HG03460 (cell line): ENCODE data around the gene GLDC.
"Not testable (repeated sequence)": the region's sequence is repeated elsewhere in the genome, so short reads cannot be mapped to it uniquely, and the experiment has no call there.

ENCODE experiments used
- ATAC-seq: cut with Tn5 transposase; IDR thresholded peaks from one replicate; pipeline ENCODE4 v1.9.1; 2021; ENCODE audit not compliant: unreplicated experiment

GLDC gene

DNA sequence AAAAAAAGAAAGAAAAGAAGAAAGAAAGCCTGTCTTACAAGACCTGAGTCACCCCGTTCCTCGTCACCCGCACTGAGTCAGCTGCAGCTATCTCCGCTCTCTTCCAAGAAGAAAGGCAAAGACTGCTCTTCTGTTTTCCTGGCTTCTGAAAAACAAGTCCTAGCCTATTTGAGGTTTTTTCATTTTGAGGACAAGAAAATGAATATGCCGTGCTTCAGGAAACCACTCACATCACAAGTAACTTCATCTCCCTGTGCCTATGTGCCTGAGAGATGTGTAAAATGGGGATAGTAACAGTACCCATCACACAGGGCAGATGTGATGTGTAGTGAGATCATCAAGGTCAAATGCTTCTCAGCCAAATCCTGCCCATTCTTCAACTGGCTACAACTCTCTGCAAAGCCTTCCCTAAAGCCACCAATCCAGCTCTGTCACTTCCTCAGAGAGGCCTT is 78.4 kb downstream of the GLDC start:
- no peak for ATAC-seq

DNA sequence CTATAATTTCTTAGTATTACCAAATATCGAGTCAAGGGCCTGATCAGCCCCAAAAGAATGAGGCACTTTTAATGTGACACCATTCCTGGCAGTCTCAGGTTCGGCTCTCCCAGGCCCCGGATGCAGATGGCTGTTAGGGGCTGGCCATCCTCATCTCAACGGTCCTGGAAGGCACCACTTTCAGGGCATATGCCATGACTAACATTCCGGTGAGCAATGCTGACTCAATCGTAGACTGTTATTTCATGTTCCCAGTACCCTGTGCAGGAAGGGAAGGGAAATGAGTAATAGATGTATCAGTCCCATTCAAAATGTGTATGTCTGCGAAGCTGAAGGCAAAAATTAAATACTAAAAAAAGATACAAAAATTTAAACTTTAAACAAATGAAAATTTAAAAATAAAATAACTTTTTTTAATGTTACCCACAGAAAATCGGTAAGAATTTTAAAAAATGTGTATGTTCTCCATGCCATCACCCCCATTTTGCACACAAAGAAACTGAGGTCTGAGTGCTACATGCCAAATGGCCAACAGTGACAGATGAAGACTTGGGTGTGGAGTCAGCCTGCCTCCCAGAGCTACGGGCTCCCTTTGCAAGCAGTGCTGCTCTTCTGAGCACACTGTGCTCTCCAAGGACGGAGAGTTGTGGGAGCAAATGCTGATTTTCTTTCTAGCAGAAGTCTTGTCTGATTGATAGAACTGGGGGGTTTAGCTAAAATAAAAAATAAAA is 79.0 kb downstream of the GLDC start:
- no peak for ATAC-seq

DNA sequence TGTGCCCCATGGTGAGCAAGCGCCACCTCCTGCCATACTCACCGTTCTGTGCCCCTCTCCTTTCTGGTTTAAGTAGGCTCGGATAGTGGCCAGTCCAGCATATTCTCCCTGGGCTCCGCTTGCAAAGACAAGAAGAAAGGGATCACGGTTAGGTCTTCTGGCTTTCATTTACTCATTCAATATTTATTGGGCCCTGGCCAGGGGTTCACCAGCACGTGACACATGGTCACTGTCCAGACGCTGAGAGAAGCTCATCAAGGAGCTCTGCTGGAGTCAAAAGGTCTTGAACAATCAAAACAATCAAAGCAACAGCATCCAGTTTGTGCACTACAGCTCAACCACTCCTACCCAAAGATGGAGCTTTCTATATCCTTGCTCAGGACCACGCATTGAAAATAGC is 80.2 kb downstream of the GLDC start:
- ATAC-seq, result no peak

DNA sequence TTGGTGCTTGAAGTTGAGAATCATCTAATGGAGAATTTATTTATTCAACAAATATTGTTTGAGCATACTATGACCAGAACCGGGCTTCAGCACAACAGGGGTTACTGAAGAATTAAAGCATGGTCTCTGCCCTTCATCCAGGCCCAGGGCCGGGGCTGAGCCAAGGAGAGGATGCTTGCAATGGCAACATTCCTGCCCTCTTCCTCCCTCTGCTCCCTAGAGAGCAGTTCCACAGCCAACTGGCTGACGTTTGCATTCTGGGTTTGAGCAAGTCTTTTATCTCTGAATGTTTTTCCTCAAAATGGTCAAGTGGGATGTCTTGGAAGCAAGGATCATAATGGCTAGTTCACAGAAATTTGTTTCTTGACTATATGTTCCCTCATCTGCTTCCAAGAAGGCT is 80.7 kb downstream of the GLDC start:
- no peak for ATAC-seq

DNA sequence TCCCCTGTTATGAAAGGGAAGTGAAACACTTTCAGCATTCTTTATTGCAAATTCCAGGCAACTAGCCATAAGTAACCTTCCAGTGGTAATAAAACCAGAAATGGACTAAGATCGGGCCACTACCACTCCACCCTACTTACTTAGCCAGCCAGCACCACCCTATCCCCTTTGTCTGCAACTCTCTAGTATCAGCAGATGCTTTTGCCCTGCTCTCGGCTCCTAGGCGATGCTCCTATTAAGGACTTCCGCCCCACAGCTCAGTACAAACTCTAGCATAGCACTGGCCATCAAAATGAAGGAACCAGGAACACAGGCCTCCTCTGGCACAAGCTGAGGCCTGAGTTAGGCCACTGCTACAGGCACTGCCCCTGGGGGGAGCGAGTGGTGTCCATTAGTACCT is 81.2 kb downstream of the GLDC start:
- no peak for ATAC-seq

DNA sequence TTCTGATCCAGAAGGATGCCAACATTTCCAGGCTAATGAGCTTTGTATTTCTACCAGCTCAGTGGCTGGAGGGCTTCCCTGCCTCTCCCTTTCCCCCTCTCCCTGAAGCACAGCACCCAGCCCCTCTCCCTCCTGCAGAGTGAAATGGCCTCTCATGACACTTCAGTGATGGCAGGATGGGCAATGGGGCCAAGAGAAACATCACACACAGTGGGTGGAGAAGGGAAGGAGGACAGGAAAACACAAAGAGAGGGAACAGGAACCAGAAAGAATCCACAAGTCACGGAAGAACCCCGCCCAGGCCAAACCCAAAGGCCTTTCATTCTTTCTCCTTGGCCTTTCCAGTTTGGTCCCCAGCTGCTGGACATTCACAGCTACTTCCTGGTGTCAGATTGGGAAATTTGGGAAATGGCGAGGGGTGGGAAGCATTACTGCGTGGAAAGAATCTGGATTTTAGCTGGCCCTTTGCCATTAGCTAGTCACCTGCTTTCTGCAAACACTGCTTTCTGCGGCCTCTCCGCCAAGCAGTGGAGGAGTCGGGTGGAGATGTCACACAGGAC is 82.6 kb downstream of the GLDC start:
- no peak for ATAC-seq

DNA sequence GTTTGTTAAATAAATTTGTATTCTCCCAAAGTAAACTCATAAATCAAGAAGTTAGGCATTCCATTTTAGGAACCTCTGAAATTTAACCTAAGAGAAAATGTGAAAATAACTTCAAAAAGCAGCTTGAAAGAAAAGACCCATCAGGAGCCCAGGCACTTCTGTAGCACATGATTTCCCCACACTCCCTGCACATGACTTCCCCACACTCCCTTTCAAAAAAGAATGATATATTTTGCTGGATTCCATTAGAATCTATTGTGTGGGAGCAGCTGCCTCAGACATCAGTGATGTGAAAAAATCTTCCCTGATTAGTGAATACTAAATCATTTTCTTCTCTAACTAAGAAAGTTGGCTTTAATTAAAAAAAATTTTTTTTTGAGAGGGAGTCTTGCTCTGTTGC is 83.3 kb downstream of the GLDC start:
- no peak for ATAC-seq

DNA sequence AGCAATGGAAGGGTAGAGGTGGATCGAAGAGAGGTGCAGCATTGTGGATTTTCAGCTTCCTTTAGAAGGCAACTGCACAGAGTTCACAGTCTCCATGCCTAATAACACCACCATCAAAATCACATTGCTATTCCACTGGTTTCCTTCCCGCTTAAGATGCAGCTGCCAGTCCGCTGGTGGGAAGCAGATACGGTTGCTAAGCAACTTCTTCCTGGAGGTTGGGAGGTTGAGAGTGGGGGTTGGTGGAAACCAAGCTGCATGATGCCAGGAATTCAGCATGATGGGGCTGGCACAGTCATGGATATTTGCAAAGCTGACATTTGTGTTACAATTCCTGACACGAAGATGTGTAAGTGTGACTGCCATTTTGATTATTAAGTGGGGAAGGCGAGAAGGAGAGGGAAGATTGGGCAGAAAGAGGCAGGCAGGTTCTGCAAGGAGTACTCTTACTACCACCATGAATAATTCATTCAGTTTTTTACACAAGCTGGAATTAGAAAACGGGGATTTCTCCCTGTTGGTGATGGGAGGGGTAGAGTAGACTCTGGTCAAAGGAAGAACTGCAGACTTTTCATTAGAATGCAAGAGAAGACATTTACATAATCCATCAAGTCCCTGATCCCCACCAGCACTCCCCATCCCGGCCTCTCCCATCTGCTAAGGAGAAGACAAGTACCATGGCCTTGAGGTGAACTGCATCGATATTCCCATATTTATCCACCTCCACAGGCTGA is 87.5 kb downstream of the GLDC start:
- no peak for ATAC-seq

DNA sequence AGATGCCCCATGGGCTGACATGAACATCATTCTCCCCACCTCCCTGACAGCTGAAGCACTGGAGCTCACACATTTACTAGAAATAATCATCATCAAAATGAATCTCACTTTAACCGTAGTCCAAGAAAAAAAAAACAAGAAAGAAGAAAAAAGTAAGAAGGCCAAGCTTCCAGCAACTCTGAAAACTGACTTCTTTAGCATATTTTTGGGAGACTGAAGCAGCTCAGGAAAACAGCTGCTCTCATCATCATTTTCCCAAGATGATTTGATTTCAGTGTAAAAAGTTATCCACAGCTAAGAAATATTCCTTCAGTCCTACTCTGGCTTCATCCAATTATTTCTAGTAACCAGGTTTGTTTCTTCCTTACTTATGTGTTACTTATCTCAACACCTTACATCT is 91.7 kb downstream of the GLDC start:
- no peak for ATAC-seq

DNA sequence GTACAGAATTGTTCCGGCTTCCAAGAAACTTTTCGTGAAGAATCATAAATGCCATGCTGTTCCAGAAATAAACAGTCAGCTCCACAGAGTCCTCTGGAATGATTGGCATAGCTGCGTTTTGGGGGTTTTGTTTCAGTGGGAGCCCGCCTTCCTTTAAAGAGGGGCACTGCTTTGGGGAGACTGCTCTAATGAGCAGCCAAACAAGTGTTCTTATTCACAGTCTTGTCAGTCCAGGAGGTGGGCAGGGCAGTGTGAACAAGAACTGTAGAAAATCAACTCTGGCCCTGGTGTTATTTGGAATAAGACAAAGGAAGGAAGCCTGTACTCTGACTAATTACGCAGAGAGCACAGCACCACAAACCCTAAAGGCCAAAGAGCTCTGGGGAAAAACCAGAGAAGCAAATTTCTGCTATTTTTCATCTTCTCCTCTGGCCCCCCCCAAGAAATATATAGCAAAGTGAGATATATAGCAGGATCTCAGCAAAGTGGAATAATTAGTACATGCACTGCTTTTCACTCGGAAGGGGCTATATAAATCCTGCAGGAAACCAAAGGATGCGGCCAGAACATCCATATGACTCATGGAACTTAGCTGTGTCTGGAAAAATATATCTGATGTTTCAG is 92.9 kb downstream of the GLDC start:
- ATAC-seq, result no peak

DNA sequence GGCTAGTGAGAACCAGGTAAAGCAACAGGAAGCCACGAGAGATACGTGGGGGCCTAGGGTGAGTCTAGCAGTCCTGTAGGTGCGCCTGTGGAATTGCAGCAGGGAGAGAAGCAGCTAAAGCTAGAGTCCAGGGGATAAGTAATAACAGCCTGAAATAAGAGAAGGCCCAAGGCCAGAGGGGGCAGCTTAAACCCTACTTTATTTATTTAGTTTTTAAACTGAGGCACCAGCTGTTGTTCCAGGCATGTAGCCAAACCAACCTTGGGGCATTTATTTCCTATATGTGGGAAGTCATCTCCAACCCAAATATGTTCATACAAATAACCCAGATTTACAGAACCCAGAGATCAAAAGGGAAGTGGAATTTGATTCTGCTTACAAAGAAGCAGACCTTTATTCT is 93.5 kb downstream of the GLDC start:
- ATAC-seq, result no peak

DNA sequence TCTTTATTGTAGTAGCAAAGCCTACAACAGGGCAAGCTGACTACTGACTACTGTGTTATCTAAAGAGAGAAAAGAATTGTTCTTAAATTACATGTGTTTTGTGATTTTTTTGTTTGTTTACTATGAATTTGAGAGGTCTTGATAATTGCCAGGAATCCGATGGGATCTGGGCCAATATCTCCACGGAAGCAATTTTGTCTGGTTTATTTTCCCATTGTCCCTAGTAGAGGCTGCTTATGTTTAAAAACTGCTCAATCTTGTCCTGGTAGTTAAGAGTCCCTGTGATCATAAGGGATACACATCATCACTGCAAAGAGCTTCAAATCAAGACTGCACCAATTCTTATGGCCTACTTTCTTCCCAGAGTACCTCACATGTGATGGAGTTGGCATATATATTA is 94.4 kb downstream of the GLDC start:
- ATAC-seq, result no peak

DNA sequence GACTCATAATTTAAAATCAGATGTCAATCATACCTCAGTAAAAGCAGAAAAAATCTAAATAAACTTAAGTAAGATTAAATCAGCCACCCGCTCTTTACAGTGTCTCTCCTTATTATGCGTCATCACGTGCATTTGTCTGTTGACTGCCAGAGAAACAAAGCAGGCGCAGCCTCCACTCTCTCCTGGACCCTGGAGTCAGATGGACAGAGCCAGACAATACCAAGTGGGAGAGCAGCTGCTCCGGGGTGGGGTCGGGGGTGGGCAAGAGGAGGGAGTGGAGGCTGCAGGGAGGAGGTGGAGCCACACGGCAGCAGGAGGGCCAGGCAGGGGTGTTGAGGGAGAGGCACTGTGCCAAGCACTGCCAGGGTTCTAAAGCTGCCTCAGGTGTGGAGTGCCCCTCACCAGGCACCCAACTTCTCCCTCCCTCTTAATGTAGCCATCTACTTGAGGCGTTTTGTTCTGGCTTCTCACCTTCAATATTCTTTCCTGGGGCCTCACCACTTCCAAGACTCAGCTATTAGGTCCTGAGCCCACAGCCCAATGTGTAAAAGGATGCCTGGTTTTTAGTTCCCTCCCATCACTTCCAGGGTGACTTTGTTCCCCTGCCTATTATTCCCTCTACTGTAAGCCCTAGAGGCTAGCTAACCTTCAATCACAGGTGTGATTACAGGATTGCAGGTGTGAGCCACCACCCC is 96.3 kb downstream of the GLDC start:
- ATAC-seq, result no peak

DNA sequence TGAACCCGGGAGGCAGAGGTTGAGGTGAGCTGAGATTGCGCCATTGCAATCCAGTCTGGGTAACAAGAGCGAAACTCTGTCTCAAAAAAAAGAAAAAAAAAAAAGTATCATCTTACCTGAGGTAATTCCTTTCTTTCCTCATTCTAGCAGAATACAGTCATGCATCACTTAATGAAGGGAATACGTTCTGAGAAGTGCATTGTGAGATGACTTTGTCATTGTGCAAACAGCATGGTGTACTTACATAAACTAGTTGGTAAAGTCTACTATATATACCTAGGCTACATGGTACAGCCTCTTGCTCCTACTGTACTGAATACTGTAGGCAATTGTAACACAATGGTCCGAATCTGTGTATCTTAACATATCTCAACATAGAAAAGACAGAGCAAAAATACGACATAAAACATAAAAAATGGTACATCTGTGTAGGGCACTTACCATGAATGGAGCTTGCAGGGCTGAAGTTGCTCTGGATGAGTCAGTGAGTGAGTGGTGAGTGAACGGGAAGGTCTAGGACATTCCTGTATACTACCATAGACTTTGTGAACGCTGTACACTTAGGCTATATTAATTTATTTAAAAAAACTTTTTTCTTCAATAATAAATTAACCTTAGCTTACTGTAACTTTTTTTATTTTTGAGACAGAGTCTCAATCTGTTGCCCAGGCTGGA is 100.4 kb downstream of the GLDC start:
- ATAC-seq, result no peak

DNA sequence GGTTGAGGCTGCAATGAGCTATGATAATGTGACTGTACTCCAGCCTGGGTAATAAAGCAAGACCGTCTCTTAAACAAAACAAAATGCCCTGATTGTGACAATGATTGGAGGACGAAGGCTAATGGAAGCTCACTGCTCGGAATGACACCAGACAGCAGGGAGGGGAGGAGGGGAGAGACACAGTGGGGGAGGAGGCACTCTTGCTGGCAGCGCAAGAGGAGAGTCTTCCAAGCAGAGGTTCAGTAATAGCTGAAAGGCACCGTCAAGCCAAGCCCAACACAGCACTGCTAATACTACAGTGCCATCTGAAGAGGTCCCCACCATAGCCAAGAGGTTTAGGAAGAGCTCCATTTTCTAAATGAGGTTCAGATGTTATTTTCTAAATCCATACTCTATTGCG is 102.3 kb downstream of the GLDC start:
- no peak for ATAC-seq

DNA sequence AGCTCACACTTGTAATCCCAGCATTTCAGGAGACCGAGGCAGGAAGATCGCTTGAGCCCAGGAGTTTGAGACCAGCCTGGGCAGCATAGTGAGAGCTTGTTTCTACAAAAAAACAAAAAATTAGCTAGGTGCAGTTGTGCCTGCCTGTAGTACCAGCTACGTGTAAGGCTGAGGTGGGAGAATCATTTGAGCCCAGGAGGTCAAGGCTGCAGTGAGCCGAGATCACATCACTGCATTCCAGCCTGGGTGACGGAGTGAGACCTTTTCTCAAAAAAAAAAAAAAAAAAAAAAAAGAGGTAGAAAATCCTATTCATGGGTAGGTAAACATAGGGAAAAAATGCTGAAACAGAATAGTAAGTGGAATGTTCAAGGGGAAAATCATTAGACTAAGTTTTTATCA is 102.9 kb downstream of the GLDC start:
- not testable (repeated sequence) for ATAC-seq

DNA sequence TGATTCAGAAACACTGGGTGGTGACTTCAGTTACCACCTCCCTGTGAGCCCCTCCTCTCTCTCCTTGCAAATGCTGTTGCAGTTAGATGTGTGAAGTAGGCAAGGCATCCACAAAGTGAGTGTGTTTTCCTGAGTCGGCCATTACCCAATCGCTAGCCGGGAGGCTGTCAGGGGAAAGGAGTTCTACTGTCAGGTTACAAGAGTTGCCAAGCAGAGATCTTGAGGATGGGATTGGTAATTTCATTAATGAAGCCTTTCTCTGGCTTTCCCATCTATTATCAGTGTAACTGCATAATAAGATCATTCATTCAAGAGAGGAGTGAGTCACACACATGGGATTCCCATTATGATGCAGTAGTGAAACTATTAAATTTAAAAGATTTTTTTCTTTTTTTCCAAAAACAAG is 106.9 kb downstream of the GLDC start:
- no peak for ATAC-seq

DNA sequence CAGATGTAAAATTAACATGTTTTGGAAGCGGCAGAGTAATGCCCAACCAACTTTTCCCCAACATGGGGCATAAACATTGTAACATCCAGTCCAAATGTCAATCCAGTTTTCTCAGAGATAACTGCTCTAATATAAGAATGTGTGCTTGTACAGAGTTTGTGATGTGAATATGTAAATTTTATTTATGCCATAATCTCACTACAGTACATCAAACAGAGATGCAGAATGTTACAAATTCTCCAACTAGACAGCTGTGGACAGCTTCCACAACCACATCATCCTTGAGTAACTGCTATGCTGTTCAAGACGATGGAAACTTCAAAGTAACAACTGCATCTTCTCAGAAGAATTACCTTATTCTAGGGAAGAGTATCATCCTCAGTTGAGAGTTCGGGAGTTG is 109.9 kb downstream of the GLDC start:
- no peak for ATAC-seq

DNA sequence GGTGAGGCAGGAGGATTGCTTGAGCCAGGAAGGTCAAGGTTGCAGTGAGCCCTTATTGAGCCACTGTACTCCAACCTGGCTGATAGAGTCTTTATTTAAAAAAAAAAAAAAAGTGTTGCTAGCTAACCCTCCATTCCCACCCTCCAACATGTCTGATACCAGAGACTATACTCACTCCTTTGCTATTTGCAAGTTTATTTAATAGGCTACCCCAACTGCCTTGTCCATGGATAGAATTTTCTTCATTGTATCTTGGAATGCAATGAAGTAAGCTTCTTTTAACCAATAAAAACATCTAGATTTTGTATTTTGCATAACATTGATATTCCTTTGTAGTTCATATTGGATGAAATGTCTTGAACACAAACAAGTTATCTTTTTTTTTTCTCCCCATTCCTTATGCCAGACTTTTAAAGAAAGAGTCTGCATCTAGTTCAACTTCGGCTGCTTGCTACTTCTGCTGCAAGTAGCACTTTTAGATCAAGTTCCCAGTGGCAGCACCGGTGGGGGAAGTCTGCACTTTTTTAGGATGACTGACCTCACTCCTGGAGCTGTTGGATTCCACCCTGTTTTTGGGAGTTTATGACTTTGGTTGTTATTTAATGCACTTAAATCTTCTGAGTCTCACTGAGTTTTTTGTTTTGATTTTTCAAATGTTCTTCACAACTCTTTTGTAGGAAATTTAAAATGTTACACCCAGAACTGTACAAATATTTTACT is 120.0 kb downstream of the GLDC start:
- no peak for ATAC-seq

DNA sequence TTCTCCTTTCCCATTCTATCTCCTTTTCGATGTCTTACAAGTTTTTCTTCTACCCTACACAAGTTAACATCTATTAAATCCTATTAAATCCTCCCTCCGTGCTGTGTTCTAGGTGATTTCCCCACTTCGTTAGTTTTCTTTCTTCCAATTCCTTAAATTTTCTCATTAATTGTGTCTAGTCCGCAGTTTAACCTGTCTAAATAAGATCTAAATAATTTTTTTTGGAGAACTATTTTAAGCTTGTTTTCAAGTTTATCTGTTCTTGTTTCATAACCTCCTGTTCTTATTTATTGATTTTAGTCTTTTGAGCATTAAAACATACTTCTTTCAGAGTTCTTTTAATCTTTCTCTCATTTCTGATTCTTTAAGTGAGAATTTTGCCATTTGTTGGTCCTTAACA is 123.3 kb downstream of the GLDC start:
- ATAC-seq, result no peak
